Fibroblast of the aortic adventitia (primary cell): ENCODE results near the gene TMEM30A. TPM values are rescaled to one million over a fixed set of nuclear protein-coding genes. Genes with fewer than 3 reads are reported as not detected.
A peak's percentile ranks its signal among the peaks of the same experiment; 100 is the strongest.

Source experiments
- DNase-seq: peaks from one replicate; pipeline ENCODE4 v3.0.0-alpha.2; 2010; ENCODE audit warnings: low read depth
- H3K4me3 ChIP-seq: 2 replicates; pipeline ENCODE4 v1.5.1; 2011; ENCODE audit warnings: low read depth, mild to moderate bottlenecking, control low read depth, low read length, moderate library complexity
- CTCF ChIP-seq: IDR thresholded peaks from 2 replicates; pipeline ENCODE4 v1.5.1; 2011; ENCODE audit warnings: mild to moderate bottlenecking, low read length, control low read depth, inconsistent platforms; ENCODE audit not compliant: insufficient read depth
- total RNA-seq: library from RNA; depleted of rRNA; stranded (reverse); fragments of >200 nt; gene quantifications from 2 replicates; pipeline ENCODE4 v1.2.3, GENCODE V29; 2012; ENCODE audit warnings: low replicate concordance

Gene TMEM30A
- total RNA-seq, 1 donor, result 136 TPM

GRCh38 chr6:75261299-75261698 lies 23.3 kb downstream of the TMEM30A start:
- H3K4me3 ChIP-seq, result no peak overlapping the region
- no peak for DNase-seq
- no peak for TF ChIP-seq CTCF

GRCh38 chr6:75257343-75258087 lies 27.1 kb downstream of the TMEM30A start:
- no peak for TF ChIP-seq CTCF
- H3K4me3 ChIP-seq, result no peak overlapping the region
- DNase-seq, result no peak

- H3K4me3 ChIP-seq, result no peak overlapping the region
- no peak for TF ChIP-seq CTCF
- no peak for DNase-seq
Measured at GRCh38 chr6:75250552-75250951, 34.0 kb downstream of the TMEM30A start.

- TF ChIP-seq CTCF, result no peak
- no peak overlapping the region for H3K4me3 ChIP-seq
- no peak for DNase-seq
Measured at GRCh38 chr6:75249837-75250236, 34.8 kb downstream of the TMEM30A start.

GRCh38 chr6:75246386-75246785 lies 38.2 kb downstream of the TMEM30A start:
- H3K4me3 ChIP-seq, result no peak overlapping the region
- no peak for DNase-seq
- TF ChIP-seq CTCF, result no peak

GRCh38 chr6:75244063-75244584 lies 40.5 kb downstream of the TMEM30A start:
- H3K4me3 ChIP-seq, result peak overlapping the region; percentile 90
- TF ChIP-seq CTCF, result no peak
- DNase-seq, result no peak
